GM21529 (cell line): ENCODE measurements around the gene XPNPEP1.

Source experiments
- ATAC-seq: cut with Tn5 transposase; IDR thresholded peaks from one replicate; pipeline ENCODE4 v1.9.1; 2021; ENCODE audit not compliant: unreplicated experiment

Gene XPNPEP1

DNA sequence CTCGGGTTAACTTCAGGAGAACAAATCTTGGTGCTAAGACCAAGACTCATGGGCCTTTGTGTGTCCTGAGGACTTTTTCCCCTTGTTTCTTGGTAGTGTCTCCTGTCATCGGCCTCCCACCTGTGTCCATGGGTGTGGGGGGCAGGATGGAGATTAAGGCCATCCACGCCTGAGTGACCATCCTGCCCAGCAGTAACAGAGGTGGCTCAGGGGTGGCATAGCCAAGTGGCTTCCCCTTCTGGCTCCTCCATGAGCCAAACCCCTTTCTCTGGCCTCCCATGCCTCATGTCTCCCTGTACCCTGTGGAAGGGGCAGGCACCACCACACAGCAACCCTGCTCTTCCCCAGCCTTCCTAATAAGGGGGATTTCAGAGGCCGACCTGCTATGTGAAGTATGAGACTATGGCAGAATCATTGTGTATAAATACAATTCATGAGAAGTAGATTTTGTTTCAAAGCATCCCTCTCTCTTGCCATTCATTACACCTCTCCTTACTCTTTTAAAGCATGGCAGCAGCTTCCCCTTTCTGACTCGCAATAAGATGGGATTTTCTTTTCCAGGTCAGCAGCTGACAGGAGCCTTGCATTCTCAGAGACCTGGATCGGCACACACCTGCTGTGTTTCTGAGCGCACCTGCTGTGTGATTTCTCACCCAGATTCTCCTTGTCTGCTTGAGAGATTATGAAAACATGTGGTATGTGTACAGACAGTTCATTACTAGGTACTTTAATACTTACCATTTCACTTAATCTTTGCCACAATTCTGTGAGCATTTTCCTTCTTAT, 102.5 kb downstream of the XPNPEP1 start:
- no peak for ATAC-seq

DNA sequence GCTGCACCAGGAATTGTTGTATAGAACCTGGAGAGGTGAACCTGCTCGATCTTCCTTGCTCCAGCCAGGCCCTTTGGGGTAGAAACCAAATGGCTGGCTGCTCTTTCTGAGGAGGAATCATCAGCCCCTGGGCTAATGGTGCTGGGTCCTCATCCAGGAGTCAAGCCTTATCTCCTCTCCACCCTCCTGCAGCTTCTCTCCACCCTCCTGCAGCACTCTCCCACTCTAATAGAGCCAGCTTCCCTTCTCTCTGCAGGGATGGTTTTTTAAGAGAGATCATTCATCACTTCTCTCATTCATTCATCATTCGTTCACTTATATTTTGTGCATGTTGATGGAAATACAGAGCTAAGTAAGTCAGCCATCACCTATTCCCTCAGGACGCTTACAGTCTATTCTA, 103.5 kb downstream of the XPNPEP1 start:
- no peak for ATAC-seq
